NCI-H82 (cell line): Measurements from ENCODE around the gene GCSH.

ENCODE experiments used
- DNase-seq: peaks from one replicate; lab custom pipeline; 2025; lab: John Stamatoyannopoulos, UW

The GCSH gene

DNA sequence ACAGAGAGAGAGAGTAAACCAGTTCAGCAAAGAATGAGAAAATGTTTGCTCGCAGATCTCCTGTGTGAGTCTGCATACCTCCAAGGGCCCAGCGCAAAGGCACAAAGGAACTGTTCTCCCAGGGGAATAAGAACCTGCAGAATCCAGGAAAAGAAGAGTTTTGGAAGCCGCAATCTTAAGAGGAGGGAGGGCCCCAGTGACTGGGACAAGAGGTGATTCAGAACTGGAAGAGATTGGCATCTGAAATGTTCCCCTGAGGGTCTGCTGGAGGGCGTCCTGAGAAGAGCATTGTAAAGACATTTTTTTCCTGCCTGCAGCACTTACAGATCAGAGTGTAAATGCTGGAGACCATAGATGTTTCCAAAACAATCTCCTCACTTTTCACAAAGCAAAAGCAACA, 54.5 kb downstream of the GCSH start:
- DNase-seq: no peak

DNA sequence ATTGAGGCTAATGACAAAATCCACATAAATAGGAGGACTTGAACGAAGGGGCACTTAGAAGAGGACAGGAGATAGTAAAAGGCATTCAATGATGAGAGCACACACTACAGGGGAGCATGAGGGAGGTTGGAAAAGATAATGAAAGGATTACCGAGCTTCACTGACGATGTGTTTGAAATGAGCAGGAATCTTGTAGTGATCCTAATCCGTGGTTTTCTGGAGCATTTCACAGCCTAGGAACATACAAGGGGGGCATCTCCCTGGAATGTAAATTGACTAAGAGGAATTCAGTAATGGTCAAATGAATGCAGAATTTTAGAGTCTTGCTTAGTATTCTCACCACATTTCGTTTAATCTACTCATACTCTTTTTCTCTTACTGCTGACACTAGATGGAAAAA, 55.4 kb downstream of the GCSH start:
- no peak for DNase-seq

DNA sequence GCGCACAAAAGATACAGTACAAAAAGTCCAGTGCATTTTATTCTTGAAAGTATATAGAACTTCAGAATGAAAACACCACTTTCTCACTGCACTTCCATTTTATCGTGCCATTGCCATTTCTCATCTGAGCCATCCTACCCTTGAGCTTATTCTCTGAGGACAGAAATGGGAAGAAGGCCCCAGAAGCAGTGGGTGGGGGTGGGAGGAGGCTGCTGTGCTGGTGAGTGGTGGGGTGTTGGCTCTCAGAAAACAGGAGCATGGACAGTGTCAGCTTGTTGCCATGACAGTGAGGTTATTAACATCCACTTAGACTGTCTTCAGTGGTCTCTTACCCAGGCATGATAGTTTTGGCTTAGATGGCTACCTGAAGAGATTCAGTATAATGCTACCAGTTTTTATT, 56.1 kb downstream of the GCSH start:
- DNase-seq: no peak

DNA sequence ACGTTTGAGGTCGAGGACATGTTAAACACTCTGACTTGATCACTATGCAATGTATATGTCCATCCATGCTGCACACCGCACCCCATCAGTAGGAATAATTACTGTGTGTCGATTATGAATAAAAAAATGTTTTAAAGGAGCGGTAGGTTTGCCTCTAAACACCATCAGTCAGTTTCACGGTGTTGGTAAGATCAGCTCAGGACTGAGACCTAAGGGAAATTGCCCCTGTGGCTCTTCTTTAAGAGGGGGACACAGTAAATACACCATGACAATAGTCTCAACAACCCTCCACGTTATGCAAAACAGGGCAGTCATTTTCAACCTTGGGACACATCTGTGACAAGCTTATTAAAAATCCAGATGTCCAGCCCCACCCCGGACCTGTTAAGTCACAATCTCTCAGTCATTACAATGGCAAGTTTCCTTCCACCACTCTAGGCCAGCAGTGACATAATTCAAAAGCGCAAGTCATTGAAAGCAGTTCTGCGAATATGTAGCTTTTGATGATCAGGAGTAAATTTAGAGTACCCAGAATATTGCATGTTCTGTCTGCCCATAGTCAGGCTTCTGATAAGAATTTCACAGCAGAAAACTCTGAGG, 59.3 kb downstream of the GCSH start:
- DNase-seq: no peak

DNA sequence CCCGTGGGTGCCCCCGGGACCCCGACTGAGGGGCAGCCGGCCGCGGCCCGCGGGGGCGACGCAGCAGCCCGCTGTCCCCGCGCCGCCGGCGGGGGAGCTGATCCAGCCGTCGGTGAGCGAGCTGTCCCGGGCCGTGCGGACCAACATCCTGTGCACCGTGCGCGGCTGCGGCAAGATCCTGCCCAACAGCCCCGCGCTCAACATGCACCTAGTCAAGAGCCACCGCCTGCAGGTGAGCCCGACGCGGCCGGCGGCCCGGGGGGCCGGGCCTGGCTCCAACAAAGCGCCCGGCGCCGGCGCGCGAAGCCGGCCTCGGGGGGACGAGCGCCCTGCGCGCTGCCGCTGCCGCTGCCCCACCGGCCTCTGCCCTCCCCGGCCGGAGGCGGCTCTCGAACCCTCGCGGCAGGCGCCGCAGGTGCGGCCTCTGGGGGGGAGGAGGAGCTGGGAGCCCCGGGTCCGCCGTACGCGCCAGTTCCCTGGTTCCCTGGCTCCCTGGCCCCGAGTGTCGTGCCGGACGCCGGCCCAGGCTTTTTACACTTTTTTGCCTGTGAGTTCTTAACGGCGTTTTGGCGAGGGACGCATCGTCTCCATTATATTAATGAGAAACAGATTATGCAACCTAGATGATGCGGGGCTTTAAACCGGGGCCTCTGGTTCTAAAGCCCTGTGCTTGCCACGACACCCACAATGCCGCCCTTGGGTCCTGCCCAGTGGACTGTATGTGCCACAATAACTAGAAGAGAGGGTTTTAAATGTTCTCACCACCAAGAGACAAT, 60.0 kb downstream of the GCSH start:
- DNase-seq: peak; percentile 18

DNA sequence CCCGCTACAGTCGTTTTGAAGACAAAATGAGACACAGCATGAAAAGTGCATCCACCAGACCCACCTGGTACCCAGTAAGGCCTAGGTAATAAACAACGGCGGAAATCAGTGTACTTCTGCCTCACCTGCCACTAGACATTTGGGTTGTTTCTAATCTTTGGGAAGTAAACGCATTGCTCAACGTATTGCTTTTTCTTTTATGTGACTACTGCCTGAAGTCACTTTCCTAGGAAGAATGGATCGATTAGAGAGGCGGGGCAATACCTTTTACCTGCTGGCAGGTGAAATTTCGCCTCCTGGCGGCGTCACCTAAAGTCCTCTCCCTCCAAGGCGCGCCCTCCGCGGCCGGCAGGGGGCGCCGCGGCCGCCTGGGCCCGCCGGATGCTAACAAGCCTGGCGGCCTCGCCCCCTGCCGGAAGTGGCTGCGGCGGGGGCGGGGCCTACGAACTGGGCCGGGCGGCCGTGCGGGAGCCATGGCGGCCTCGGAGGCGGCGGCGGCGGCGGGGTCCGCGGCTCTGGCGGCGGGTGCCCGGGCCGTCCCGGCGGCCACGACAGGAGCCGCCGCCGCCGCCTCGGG, 60.7 kb downstream of the GCSH start, which contains the start of gene ATMIN:
Gene ATMIN (plus strand): TSS at position 445 of the 577 bp plus-strand sequence. CDS start 29 bp downstream, at position 474.
- DNase-seq: peak; percentile 88
